Stimulated activated CD4-positive, alpha-beta T cell treated with anti-CD3 and anti-CD28 coated beads, Interleukin-1b, Interleukin-23, amount 100 ng/mL, for 48 hours (primary cell): ENCODE data around the gene AUTS2.

Source experiments
- DNase-seq: peaks from one replicate; pipeline ENCODE4 v3.0.0-alpha.2; 2020

Gene AUTS2

DNA sequence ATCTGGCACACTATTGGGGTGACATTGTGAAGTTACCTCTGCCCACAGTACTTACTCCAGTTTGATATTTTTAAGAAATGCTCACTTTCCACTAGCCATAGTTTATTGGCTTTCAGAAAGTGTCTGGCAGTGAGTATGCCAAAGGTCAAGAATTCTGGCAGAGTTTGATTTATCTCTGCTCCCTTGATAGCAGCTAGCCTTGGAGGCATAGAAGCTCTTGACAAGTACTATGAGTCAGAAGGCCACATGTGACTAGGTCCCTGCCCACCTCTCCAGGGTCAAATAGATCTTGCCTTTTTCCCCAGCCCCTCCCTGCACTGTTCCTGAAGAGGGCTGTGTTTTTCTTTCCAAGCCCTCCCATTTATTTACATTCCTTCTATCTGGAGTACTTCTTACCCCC, 202.2 kb downstream of the AUTS2 start:
- DNase-seq, result no peak

DNA sequence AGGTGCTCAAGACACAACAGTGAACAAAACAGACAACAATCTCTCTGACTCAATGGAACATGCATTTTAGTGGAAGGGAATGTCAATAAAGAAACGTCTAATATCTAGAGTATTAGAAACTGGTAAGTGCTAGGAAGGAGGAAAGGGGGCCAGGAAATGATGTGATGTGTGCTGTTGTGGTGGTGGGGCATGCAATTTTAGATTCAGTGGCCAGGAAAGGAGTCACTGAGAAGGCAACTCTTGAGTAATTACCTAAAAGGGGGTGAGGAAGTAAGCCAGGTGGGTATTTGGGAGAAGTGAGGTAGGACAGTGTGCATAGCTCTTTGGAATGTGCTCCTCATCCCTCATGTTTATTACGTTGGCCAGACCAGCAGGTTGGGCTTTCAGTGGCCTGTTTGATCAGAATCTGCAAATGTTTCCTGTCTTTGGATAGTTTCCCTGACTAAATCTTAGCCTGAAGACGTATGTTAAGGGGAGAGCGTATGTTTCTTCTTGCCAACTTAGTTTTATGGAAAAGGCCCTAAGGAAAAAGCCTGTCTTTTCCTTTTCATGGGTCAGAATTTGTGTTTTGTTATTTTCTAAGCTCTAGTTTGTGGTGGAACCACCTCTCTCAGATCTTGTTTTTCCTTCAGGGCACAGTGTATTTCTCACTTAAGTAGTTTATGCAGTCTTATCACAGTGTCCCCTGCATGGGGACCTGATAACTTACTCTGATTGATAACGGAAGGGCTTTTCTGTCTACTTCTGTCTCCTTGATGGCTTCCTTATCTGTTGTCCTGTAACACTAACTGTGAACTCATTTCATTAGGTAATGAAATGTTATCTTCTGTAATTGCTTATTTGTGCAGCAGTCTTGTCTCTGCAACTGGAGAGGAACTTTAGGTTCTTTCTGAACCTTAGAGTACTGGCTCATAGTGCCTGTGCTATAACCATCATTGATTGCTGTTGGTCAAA, 203.7 kb downstream of the AUTS2 start:
- no peak for DNase-seq

DNA sequence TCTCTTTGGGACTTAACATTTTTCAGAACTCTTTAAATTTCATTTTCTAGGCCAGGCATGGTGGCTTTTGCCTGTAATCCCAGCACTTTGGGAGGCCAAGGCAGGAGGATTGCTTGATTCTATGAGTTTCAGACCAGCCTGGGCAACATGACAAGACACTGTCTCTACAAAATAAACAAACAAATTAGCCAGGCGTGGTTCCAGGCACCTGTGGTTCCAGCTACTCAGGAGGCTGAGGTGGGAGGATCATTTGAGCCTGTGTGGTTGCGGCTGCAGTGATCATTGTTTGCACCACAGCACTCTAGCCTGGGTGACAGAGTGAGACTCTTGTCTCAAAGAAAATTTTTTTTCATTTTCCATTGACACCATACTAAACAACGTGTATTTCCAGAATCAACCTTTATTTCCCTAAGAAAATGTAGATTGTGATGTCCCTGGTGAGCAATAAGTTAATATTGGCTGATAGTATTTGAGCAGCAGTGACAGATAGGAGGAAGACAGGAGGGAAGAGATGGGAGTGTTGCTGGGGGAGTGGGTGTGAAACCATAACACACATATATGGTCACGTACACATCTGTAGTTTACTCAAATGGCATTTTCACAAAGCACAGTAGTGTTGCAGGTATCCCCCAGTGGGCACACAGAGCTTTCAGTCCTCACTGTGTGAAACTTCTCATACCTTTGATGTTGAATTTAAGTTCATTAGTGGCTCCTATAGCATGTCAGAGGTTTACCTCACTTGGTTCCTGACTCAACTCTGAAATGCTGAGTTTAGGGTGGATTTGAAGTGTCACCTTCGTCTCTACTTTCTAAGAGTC, 205.6 kb downstream of the AUTS2 start:
- no peak for DNase-seq

DNA sequence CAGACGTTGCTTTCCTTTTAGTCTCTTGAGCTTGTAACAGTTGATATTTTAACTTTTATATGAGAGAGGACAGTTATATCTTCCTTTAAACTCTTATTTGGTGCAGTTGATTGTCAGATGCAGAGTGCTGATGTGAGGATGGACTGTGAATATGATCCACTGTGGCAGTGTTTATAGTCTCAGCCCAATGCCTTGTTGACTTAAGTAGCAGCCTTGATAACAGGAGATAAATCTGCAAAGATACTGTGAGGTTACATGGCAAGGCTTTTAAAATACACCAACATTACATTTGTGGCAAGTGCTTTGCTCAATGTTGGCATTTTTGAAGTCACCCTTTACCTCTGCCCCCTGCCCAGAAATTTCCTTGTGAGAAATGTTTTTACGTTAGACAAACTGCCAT, 206.7 kb downstream of the AUTS2 start:
- DNase-seq, result no peak

DNA sequence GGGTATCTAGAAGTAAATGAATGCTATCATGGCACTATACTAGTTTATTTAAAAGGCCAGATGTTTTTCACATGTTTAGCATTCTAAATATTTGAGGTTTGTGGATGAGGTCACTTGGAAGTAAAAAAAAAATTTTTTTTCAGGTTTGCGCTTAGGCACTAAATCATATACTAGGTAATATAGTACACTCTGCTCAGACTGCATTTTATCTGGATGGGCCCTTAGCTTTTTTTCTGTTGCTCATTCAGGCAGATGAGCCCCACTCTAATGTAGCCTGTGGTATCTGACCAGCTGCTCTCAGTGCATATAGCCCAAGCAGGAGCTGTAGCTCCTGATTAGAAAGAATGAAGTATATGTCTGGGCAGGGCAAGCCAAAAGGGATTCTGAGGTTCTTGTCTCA, 210.1 kb downstream of the AUTS2 start:
- DNase-seq, result no peak

DNA sequence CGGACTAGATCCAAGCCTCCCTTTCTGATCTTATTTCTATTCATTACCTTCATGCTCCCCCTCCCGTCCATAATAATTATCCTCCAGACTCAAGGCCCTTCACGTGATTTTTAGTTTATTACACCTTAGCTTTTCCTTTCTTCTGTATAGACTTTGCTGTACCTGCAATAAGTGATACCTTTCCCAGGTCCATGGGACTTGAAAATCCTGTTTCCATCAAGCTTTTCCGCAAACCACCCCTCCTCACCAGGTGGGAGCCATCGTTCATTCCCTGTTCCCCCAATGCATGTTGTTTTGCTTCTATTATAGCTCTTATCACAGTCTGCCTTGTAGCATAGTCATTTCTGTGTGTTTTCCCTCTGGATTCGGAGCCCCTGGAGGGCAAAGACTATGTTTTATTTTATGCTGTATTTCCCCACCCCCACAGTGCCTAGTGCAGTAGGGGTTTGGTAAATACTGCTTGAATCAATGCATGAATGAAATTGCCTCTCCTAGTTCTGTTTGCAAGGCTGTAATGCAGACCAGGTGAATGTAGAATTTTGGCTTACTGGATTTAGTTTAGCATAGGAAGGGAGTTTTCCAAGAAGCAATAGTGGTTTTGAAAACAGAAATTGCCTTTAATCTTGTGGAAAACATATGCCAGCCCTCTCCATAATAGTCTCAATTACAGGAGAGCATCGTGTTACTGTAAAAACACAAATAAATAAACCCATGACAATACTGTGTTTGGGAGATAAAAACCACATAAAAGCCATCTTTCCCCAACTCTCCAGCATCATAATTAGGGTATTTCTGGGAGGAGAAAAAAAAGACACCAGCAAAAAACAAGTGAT, 213.4 kb downstream of the AUTS2 start:
- no peak for DNase-seq

DNA sequence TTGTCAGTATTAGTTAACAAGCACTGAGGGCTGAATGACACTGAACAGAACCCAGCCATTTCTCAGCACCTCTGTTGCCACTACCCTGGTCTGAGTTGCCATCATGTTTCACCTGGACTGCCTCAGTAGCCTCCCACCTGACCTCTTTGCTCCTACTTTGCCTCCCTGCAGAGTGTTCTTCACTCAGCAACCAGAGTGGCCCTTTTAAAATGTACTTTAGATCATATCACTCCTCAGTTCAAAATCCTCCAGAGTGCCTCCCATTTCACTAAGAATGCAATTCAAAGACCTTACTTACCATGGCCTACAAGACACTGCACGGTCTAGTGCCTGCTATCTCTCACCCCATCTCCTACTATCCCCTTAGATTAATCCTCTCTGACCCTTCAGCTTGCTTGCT, 214.5 kb downstream of the AUTS2 start:
- no peak for DNase-seq

DNA sequence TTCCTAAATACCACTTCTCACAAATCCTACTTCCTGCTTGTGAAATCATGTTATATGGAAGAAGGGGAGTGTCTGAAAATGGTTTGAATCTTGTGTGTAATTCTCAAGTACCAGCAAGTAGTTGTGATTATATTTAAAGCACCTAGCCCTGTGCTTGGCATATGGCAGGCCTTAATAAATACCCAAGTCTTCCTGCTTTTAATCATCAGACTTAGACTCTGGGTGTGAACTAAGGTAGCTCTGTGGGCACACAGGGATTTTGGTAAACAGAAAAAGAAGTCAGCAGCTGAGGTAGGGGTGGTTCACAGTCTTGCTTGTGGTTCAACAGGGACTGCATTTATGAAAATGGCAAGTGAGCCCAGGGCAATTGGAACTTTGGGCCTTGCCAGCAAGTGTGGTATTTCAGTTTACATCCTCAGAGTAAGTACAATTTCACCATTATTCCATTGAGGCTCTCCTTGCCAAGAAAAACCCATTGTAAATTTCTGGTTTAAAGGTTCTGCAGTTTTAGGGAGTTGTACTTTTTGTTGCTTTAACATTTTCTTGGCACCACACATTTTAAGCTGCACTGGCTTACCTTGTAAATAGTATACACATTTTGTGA, 215.5 kb downstream of the AUTS2 start:
- DNase-seq, result no peak

DNA sequence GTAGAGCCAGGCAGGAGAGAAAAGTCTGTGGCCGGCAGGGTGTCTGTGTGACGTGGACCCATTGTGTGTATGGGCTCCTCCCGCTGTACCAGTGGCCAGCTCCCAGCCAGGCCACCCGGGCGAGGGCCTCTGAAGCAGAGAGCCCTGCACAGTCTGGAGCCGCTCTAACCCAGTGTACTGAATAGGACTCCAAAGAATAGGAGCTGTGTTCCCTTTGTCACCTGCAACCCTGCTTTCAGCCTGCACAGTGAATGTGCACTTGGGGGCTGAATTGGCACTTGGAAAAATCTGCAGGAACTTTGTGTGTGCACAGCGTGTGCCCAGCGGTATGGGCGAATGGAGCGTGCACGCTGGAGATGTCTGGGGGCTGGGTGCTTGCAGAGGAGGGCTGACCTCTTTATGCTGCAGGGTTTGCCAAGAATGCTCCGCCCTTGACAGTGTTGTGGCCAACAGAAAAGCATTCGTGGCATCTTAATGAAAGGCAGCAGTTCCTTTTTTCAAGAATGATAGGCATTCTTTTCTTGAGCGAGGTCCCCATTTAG, 216.2 kb downstream of the AUTS2 start:
- no peak for DNase-seq

DNA sequence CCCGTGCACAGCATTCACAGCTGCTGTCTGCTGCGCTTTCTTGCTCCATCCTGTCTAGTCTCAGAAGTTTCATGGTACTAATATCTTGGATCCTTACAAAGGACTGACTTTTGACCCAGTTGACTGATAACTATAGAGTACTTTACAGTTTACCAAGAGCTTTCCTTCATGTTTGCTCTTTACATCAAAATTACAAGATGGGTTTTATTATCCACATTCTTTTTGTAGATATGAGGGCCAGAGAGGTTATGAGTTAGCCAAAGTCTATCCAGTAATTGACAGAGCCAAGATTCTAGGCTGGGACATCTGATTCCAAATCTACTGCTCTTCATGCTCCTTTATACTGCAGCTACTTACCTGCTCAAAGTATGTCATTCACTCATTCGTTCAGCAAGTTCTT, 218.2 kb downstream of the AUTS2 start:
- DNase-seq, result no peak

DNA sequence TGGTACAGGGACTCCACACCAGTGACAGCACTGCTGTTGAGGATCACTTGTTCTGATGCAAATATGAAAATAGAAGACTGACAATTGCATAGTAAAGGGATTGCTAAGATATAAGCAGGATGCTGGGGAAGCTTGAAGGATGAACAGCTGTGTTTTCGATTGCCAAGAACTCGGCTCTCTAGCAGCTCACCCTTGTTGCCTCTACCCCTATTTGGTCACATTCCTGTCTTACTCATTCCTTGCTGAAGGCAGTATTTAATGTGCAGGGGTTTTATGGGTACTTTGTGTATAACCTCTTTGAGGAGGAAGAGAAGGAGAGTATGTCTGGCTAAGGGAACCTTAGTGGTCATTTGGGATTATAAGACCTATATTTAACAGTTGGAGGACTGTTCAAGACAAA, 218.8 kb downstream of the AUTS2 start:
- DNase-seq, result no peak

DNA sequence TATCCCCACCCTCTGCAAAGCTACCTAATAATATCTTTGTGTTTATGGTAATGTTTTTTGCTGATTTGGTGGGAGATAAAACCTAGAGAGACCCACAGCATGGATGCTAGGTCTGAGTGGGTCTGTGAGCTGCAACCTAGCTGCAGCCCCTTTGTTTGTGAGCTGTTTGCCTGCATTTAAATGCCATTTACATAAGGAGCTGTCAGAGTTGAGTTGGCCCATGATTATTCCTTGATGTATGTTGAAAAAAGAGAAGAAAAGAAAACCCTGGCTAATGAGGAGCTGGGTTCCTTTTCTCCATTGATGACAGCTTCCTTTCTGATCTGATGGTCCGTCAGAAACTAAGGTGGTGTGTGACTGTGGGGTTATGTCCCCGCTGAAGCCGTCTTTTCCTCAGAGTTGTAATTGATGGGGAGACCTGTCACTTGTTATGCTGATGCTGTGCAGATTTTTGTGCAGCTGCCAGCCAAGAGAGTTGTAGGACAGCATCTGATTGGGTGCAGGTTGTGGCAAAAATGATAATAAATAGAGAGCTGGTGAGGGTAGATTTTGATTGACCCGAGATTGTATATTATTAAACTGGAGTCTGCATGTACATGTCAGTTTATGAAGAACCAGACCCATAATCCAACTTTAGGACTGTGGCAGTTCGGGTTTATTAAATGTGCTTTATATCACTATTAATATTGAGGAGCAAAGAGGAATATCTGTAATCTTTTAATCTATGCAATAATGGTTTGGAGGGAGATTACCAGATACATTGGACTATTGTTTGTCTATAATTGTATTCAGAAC, 219.8 kb downstream of the AUTS2 start:
- no peak for DNase-seq

DNA sequence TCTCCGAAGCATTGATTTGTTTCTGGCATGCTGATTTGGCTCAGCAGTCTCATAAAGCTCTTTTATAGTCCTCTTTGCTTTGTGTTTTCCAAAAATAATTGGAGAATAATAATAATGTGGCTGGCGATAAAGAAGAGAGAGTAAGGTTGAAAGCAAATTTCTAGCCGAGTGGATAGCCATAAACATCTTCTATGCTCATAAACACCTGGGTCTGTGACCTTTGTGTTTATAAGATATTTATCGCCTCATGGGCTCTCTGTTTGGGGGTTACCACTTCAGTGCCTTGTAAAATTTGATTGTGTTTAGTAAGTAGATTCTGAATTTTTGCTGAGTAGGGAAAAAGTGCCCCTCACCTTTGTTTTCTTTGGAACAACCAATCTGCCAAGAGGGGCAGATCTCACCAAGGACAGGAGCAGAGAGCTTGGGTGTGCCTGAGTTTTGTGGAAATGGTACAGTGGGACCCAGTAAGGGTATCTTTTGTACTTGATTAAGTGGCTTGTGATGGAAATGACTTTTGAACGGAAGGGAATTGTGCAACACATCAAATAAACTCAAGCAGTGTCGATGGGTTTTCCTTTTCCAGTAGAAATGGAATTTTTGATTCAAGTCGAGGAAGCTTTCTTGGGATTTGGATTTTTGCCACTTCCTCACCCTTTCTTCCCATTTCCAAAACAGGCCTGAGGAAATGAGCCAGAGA, 220.5 kb downstream of the AUTS2 start:
- DNase-seq, result no peak

DNA sequence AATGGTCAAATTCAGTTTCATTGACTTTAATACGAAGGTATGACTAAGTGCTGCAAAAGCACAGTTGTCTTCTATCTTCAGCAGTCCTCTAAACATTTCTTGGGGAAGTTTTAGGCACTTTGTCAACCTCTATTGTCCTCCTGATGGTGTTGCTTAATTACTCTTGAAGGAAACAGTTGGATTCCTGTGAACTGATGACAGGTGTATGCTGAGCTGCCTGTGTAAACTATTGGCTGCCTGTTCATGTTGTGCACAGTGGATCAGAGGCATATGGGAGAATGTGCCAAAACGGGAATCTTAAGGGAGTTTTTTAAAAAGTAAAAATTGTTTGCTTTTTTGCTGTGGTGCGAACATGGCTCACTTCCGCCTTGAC, 221.0 kb downstream of the AUTS2 start:
- DNase-seq, result no peak

DNA sequence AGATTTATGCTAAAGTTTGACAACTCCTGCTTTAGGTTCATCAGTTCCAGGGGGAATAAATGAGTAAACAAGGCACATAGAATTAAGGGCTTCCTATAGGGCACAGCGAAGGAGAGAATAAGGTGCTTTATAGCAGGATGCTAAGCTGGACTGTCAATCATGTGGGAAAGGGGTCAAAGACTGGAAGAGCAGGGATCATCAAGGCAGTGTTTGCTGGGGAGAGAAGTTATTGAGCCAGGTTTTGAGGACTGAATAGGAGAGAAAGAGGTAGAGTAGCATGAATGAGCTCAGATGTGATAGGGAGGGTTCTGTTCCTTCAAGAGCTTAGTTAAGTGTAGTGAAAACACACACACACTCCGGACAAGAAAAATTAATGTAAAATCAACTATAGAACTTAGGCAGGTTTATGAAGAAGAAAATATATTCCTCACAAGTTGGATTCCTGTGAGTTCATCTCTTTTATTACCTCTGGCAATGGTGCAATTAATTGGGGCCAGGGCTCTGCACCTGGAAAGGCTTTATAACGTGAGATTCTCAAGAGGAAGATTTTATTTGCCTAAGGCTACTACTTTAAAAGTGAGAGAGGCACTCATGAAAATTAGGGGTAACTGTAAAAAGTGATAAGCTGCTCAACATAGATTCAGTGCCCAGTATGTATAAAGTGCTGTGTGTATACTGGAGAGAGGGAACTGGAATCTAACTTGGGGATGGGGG, 222.4 kb downstream of the AUTS2 start:
- DNase-seq, result no peak

DNA sequence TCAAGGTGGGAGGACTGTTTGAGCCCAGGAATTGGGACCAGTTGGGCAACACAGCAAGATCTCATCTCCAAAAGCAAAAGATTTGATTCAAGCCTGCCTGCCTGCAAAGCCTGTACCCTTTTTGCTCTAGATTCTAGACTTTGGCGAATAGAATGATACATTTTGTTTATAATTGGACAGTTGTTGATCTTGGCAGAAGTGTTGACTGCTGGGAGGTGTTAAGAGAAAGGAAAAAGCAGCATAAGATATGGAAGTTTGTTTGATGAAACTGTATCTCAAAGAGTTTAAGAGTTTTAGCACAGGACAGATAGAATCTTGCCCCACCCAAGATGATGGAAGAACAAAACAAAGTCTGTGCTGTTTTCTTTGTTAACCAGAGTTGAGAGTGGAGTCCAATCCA, 224.1 kb downstream of the AUTS2 start:
- DNase-seq, result no peak

DNA sequence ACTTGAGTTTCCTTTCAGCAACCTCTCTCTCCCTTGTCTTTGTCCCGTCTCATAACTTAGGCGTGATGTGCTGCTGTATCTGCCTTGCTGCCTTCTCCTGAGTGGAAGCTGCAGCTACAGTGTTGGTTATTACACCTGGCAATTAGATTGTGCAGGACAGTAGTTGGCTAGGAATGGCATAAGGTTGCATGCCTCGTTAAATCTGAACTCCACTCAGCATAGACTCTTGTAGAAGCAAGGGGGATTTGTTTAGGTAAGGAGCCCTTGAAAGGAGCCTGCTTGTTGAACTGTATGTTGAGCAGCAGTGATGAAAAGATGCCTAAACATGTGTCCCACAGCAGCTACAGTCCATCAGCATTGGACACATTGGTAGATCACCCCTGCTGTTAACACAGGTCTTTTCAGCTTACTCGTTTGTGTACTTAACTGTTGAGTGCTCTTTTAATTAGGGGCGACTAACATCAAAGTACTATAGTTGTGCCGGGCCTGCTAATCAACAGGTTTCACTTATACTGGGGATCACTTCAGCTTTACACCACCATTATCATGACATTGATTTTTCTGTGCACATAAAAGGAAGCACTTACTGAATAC, 225.0 kb downstream of the AUTS2 start:
- DNase-seq, result no peak

DNA sequence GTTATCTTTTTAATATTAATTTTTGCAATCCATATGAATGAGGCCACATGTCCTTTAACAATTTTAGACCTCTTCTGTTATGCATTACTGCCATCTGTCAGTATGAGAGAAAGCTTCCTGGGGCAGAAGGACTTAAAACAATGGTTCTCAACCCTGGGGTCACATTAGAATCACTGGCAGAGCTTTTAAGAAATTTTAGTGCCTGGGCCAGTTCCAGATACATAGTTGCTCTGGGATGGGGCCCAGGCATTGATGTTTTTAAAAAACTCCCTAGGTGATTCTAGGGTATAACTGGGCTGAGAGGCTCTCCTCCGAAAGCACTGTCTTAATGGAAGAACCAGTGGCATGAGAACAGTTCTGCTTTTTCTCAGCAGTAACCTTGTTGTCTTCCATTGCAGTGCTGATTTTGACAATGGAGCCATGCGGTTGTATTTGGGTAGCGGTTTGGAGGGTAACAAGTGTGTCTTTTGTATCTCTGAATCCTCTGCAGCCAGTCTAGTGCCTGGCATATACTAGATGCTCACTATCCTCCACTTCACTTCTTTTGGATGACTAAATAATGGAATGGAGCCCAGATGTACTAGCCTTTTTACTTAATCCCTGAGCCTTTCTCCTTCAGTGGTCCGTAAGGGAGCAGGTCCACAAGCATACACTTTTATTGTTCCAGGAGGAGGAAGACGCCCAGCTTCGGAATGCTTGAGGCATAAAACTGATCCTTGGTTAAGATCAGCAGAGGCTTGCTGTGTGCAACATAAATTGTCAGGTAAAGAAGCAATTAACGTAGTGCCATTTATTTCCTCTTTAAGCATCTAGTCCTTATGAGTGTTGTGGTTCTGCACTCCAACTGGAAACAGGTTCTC, 227.1 kb downstream of the AUTS2 start:
- no peak for DNase-seq

DNA sequence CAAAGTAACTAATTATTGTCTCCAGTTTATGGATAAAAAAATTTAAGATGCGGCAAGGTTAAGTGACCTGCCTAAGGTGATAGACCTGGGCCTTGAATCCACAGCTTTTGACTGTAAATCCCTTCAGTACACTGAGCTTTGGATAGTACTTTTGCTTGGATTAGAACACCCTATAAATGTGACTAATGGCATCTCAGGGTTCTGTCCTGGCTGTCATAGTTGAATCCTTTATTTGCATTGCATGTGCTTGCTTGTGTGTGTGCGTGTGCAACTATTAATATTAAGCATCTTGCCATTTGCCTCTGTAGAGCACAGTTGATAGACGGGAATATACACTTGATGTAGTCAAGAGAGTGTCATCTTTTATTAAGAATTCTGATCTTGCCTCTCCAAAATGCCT, 228.0 kb downstream of the AUTS2 start:
- no peak for DNase-seq
